ENCODE results near the gene SLX4IP. TPM values are rescaled to one million over a fixed set of nuclear protein-coding genes. Genes with fewer than 3 reads are reported as not detected.

SLX4IP gene
- polyA plus RNA-seq, 2 of the 4 experiments (the other 2 are of a cell fraction): 3.4 to 7.5 TPM

DNA sequence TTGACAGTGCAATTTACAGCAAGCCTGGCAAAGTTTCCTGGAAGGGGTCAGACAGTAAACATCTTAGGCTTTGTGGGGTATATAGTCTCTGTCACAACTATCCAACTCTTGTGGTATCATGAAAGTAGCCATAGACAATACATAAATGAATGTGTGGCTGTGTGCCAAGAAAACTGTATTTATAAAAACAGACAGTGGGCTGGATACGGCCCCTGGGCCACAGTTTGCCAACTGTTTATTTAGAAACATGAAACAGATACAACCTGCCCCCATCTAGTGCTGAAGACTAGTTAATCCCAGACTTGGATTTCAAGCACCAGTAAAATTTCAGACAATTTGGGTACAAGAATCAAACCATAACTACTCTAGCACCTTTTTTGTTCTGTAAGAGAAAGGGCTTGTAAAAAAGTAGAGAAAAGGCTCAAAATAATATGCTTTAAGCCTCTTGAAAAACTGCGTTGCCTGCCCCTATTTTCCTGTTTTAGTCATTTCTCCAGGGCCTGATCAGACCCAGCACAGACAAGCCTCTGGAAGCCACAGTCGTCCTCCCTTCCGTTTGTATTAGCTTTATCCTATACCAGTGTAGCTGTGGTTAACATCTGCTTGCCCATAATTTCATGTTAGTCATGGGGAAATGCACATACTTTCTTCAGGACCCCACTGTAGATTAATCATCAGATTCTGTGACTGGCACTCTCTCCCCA is 207.9 kb downstream of the SLX4IP start:
- DNase-seq (ENCODE audit: low read depth in 1 of 2, low spot score in 1 of 2): no peak
- TF ChIP-seq RNF2 (IDR thresholded peaks at IDR 0.05; ENCODE audit: borderline replicate concordance, low read depth) (no peak), JUN (IDR thresholded peaks at IDR 0.05) (0 out of 5 replicates have a peak, but pooled peaks of 1 of the 2 experiments have one; percentile 44), EHMT2 (IDR thresholded peaks at IDR 0.05; ENCODE audit: low read depth) (no peak)
- FAIRE-seq: no peak
- Histone ChIP-seq H3K4me2 (no peak overlapping the region), H3K4me3 (no peak overlapping the region), H3K4me1 (peaks cover 26% of the 10 kb centered on the region), H3K27ac (no peak overlapping the region), H3K9me3 (no peaks in the 10 kb centered on the region)
- CTCF ChIA-PET: interaction anchor here (1.4 to 3.2 kb wide), 7 partner anchors 31 to 1025 kb away, joined by 3 to 11 read pairs (median 5); partner anchors contain the start of gene JAG1
- ATAC-seq: no peak
- POLR2A ChIA-PET: interaction anchor here (1.1 kb wide), 1 partner anchor 10 kb away, joined by 3 read pairs; no protein-coding TSS in a partner anchor
- WGBS (ENCODE audit: missing lambda C conversion rate): 85% methylated on average over 4 of the region's 4 CpGs

DNA sequence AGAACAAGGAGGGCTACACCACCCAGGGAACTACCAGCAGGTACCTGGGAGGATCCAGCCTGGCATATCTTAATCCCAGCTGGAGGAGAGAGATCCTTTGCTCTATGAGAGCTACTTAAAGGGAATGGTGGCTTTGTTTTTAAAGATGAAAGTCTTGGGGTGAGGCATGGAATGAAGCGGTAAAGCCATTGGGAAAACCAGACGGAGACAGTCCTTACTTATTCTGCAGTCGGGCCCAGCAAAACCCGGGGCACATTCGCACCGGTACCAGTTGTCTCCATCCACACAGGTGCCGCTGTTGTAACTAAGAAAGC is 208.4 kb downstream of the SLX4IP start:
- no peak for DNase-seq (ENCODE audit: low read depth in 1 of 2, low spot score in 1 of 2)
- no peak overlapping the region for H3K4me2 ChIP-seq
- no peak for ATAC-seq
- no peaks in the 10 kb centered on the region for H3K9me3 ChIP-seq
- no peak for FAIRE-seq
- WGBS (ENCODE audit: missing lambda C conversion rate): 92% methylated on average over 7 of the region's 7 CpGs
- ChIA-PET POLR2A (no interaction called here), CTCF (interaction anchor here (0.6 to 3.2 kb wide), 7 partner anchors 39 to 1026 kb away, joined by 3 to 11 read pairs (median 5); no protein-coding TSS in a partner anchor)
- H3K27ac ChIP-seq: no peak overlapping the region
- peaks cover 21% of the 10 kb centered on the region; the same call in 2 of the 3 replicates for H3K4me1 ChIP-seq
- no peak overlapping the region for H3K4me3 ChIP-seq
- 0 out of 5 replicates have a peak, but pooled peaks of 1 of the 2 experiments have one; percentile 22 for TF ChIP-seq JUN (IDR thresholded peaks at IDR 0.05)
- TF ChIP-seq, protein P1, sequence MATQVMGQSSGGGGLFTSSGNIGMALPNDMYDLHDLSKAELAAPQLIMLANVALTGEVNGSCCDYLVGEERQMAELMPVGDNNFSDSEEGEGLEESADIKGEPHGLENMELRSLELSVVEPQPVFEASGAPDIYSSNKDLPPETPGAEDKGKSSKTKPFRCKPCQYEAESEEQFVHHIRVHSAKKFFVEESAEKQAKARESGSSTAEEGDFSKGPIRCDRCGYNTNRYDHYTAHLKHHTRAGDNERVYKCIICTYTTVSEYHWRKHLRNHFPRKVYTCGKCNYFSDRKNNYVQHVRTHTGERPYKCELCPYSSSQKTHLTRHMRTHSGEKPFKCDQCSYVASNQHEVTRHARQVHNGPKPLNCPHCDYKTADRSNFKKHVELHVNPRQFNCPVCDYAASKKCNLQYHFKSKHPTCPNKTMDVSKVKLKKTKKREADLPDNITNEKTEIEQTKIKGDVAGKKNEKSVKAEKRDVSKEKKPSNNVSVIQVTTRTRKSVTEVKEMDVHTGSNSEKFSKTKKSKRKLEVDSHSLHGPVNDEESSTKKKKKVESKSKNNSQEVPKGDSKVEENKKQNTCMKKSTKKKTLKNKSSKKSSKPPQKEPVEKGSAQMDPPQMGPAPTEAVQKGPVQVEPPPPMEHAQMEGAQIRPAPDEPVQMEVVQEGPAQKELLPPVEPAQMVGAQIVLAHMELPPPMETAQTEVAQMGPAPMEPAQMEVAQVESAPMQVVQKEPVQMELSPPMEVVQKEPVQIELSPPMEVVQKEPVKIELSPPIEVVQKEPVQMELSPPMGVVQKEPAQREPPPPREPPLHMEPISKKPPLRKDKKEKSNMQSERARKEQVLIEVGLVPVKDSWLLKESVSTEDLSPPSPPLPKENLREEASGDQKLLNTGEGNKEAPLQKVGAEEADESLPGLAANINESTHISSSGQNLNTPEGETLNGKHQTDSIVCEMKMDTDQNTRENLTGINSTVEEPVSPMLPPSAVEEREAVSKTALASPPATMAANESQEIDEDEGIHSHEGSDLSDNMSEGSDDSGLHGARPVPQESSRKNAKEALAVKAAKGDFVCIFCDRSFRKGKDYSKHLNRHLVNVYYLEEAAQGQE (IDR thresholded peaks at IDR 0.05): no peak

DNA sequence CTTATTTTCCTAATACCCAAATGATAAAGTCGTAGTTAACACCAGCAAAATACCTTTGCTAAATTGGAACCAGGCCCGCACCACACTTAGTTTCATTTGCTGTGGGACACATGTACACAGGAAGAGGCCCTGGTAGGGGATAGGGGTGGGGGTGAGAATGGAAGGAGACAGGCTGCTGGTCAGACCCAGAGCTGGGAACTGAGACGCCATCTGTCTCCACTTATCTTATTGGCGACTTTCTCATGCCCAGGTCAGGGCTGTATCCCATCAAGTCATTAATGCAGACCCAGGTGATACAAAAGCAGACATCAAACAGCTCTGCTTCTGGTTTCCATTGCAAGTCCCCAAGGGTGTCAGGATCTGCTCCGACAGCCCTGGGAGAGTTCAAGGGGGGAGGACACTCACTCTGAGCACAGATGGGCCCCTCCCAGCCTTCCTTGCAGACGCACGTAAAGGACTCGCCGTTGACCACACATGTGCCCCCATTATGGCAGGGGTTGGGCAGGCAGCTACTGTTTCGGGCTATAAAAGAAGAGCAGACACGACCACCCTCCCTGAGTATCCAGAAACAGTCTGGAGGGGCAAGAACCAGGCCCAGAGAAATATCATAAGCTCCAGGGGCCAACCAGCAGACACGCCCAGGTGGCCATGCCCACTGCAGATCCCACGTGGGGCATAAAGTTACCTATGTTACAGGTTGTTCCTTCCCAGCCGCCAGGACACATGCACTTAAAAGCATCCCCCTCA is 209.5 kb downstream of the SLX4IP start:
- no peak overlapping the region for H3K27ac ChIP-seq
- H3K9me3 ChIP-seq: no peaks in the 10 kb centered on the region
- CTCF ChIA-PET: interaction anchor here (0.8 to 3.2 kb wide), 12 partner anchors 21 to 1027 kb away, joined by 3 to 11 read pairs (median 4); no protein-coding TSS in a partner anchor
- peaks cover 10% of the 10 kb centered on the region; the same call in 1 of the 3 replicates for H3K4me1 ChIP-seq
- POLR2A ChIA-PET: no interaction called here
- no peak for ATAC-seq
- no peak for DNase-seq (ENCODE audit: low read depth in 1 of 2, low spot score in 1 of 2)
- no peak for FAIRE-seq
- H3K4me2 ChIP-seq: no peak overlapping the region
- WGBS (ENCODE audit: missing lambda C conversion rate): 94% methylated on average over 14 of the region's 14 CpGs
- no peak overlapping the region for H3K4me3 ChIP-seq
- TF ChIP-seq NPAS2 (CRISPR knock-in tag; IDR thresholded peaks at IDR 0.05; ENCODE audit: borderline replicate concordance) (no peak), TP53 (CRISPR knock-in tag; IDR thresholded peaks at IDR 0.05) (no peak), CBX2 (IDR thresholded peaks at IDR 0.05; ENCODE audit: borderline replicate concordance, low read depth) (no peak), HOXA7 (CRISPR knock-in tag; IDR thresholded peaks at IDR 0.05) (no peak), MYC (IDR thresholded peaks at IDR 0.05; ENCODE audit: borderline replicate concordance, low read length) (no peak), ZFP36 (IDR thresholded peaks at IDR 0.05; ENCODE audit: borderline replicate concordance, partially characterized antibody) (no peak), TFCP2L1 (CRISPR knock-in tag; IDR thresholded peaks at IDR 0.05) (no peak), SMC3 (IDR thresholded peaks at IDR 0.05) (no peak), HOXB5 (CRISPR knock-in tag; IDR thresholded peaks at IDR 0.05) (no peak), HEYL (CRISPR knock-in tag; IDR thresholded peaks at IDR 0.05) (no peak), NR3C1 (IDR thresholded peaks at IDR 0.05) (no peak), RAD21 (conservative IDR thresholded peaks at IDR 0.05 in 1 of 2, IDR thresholded peaks at IDR 0.05 in 1 of 2) (no peak), PHF8 (IDR thresholded peaks at IDR 0.05; ENCODE audit: borderline replicate concordance, low read depth) (no peak), HDAC2 (IDR thresholded peaks at IDR 0.05) (no peak), POLR2AphosphoS2 (conservative IDR thresholded peaks at IDR 0.05; ENCODE audit: low read length) (no peak)
- TF ChIP-seq, protein P2, sequence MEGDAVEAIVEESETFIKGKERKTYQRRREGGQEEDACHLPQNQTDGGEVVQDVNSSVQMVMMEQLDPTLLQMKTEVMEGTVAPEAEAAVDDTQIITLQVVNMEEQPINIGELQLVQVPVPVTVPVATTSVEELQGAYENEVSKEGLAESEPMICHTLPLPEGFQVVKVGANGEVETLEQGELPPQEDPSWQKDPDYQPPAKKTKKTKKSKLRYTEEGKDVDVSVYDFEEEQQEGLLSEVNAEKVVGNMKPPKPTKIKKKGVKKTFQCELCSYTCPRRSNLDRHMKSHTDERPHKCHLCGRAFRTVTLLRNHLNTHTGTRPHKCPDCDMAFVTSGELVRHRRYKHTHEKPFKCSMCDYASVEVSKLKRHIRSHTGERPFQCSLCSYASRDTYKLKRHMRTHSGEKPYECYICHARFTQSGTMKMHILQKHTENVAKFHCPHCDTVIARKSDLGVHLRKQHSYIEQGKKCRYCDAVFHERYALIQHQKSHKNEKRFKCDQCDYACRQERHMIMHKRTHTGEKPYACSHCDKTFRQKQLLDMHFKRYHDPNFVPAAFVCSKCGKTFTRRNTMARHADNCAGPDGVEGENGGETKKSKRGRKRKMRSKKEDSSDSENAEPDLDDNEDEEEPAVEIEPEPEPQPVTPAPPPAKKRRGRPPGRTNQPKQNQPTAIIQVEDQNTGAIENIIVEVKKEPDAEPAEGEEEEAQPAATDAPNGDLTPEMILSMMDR (IDR thresholded peaks at IDR 0.05): no peak
- TF ChIP-seq, protein P3, sequence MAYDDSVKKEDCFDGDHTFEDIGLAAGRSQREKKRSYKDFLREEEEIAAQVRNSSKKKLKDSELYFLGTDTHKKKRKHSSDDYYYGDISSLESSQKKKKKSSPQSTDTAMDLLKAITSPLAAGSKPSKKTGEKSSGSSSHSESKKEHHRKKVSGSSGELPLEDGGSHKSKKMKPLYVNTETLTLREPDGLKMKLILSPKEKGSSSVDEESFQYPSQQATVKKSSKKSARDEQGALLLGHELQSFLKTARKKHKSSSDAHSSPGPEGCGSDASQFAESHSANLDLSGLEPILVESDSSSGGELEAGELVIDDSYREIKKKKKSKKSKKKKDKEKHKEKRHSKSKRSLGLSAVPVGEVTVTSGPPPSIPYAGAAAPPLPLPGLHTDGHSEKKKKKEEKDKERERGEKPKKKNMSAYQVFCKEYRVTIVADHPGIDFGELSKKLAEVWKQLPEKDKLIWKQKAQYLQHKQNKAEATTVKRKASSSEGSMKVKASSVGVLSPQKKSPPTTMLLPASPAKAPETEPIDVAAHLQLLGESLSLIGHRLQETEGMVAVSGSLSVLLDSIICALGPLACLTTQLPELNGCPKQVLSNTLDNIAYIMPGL (CRISPR knock-in tag; IDR thresholded peaks at IDR 0.05; ENCODE audit: borderline replicate concordance): no peak
- TF ChIP-seq, protein P4, sequence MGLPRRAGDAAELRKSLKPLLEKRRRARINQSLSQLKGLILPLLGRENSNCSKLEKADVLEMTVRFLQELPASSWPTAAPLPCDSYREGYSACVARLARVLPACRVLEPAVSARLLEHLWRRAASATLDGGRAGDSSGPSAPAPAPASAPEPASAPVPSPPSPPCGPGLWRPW (IDR thresholded peaks at IDR 0.05): no peak
